TTC549 (cell line): ENCODE results near the gene REXO1.

Experiments
- FAIRE-seq: peaks from 2 replicates; lab custom pipeline; 2012; peaks lifted over from hg19 to GRCh38; lab: Jason Lieb, UNC

REXO1 gene

DNA sequence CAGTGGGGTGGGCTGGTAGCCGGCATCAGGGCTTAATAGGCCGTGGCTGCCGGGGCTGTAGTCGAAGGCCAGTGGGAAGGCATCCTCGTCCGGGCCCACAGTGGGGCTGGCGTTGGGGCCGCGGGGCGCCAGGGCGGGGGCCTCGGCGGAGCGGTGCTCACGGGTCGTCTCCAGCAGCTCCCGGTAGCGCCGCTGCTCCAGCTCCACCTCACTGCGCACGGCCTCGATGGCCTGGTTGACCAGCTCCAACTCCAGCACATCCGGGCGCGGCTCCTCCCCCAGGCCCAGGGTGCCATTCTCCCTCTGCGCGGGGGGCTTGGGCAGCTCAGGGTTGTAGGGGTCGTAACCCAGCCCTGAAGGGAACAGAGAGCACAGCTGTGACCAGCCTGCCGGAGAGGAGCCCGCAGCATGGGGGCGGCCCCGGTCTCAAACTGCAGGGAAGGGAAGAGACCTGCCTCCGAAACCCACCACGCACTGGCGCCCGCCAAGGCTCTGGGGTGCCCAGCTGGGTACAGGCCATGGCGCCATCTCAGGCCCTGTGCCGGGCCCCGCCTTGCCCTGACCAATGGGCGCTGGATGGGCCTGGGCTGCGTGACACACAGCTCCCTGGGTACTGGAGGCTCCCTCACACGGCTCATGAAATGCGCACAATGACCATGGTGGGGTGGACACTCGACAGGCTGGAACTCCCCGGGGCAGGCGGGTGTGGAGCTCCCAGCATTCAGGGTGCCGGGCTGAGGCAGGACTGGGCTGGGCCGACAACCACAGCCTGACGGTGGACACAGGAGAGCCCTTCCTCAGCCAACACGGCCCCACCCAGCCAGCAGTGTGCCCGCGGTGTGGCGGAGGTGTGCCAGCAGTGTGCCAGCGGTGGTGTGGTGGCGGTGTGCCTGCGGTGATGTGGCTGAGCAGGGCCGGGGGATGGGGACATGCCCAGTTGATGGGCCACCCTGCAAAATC is 19.7 kb downstream of the REXO1 start:
- no peak for FAIRE-seq

DNA sequence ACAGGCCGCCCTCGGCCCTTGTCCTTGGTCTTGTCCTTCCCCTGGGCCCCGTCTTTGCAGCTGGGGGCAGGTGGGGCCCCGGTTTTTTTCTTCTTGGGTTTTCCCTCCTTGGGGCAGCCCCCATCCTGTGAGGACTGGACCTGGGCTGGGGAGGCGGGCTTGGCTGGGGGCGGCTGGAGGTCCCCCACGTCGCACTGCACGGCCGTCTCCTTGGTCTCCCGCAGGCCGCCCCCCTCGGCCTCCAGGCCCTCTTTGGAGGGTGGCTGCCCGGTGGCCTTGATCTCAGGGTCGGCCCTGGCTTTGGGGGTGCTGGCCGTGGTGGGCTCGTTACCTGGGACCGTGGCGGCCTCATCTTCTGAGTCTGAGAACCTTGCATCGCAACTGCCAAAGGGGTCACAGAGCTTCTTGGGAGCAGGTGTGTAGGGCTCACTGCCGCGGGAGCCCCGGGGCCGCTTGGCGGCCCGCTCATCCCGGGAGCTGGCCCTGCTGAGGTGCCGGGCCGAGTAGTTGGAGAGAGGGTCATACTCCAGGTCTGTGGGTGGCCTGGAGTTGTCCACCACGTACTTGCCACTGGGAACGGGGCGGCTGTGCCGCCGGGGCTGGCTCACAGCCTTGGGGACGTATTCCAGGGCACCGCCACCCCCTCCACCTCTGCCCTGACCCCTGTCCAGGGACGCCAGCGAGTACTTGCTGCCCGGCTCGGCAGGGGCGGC is 20.6 kb downstream of the REXO1 start:
- FAIRE-seq = no peak

DNA sequence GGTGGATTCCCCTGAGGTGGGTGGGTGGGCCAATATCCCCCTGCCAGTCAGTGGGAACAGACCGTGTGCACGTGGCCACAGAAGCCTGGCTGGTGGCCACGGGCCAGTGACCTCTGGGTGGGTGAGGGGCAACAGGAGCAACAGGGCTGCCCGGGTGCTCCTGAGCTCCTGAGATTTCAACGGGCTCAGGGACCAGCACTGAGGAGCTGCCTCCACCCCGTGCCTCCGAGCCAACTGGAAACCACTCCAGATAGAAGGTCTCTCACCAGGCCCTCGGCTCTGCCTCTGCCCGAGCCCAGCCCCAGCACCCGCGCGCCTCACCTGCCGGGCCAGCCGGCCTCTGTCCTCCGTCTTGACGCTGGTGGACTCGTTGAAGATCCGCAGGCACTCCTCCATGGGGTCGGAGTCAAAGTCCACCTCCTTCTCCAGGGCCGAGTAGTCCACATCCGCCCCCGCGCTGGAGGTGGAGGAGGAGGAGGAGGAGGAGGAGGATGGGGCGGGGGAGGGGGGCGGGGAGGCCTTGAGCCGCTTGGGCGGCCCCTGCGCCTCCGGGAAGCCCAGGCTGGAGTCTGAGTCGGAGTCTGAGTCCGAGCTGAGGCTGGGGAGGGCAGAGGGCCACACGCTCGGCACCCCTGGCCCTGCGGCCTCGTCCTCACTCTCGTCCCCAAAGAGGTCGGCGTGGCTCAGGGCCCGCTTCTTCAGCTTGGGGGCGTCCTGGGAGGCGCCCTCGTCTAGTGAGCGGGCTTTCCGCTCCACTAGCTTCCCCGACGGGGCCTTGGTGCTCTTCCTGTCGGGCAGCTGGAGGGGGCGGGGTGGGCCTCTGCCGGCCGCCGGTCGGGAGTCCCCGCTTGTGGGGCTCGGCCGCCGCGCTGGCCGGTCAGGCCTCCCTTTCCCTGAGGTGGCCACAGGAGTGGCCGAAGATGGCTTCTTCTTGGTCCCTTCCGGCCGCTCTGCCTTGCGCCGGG is 21.4 kb downstream of the REXO1 start:
- no peak for FAIRE-seq

DNA sequence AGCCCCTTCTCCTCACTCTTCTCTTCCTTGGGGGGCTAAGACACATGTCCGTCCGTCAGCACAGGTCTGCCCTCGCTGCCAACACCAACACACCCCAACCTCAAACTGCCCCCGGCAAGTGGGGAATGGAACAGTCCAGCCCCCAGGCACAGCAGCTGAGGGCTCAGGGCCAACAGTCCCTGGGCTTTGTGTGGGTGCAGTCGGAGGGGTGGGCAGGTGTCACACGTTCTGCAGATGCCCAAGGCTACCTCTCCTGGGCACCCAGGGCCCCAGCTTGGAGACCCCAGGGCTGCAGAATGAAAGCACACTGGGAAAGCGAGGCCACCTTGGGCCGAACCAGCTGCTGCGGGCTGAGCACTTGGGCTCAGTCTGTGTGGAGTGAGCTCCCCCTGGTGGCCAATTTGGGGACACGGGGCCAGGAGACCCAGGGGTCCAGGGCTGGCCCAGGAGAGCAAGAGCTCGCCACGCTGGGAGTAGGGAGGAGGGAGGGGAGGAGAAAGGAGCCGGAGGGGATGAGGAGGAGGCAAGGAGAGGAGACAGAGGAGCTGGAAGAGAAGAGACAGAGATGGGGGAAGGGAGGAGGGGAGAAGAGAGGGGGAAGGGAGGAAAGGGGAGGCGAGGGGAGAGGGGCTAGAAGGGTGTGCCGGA is 22.2 kb downstream of the REXO1 start:
- no peak for FAIRE-seq

DNA sequence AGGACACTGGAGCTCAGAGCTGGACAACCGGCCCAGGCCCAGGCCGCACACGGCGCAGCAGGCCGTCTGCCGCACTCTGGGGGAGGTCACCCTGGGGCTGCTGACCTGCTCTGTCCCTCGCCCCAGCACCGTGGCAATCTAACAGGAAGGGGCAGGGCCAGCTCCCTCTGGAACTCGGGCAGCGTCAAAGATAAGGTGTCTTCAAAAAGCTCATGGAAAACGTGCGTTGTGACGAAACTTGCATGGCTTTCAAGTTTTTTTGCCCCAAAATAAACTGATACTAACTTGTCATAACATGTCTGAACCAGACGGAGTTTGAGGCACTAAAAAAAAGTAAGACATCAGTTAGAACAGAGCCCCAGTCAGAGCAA is 24.0 kb downstream of the REXO1 start:
- no peak for FAIRE-seq

DNA sequence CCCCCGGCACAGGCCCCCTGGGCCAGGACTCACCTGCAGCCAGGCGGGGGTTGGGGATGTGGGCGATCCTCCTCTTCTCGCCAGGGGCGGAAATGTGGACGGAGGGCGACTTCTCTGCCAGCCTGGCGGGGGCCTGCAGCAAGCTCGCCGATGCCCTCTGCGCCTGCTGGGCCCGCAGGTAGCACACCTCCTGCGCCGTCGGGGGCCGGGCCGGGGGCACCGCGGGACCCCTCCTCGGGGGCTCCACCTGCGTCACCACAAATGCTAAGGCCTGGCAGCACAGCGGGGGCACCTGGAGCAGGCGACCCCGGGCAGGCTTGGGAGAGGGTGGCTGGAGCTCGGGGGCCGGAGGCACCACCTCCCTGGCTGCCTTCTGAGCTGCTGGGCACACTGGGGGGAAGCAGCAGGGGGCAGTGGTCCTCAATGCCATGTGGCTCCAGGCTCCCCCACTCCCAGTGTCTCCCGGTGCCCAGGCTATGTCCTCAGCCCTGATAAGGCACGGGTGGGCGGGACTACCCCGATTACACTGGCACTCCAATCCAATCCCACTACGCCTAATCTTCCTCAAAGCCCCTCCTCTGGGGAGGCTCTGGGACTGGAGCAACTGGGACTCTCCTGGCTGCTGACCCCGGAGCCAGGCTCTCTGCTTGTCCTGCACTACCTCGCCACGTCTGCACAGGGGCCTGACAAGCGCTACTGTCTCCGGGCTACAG is 24.6 kb downstream of the REXO1 start:
- FAIRE-seq = no peak

DNA sequence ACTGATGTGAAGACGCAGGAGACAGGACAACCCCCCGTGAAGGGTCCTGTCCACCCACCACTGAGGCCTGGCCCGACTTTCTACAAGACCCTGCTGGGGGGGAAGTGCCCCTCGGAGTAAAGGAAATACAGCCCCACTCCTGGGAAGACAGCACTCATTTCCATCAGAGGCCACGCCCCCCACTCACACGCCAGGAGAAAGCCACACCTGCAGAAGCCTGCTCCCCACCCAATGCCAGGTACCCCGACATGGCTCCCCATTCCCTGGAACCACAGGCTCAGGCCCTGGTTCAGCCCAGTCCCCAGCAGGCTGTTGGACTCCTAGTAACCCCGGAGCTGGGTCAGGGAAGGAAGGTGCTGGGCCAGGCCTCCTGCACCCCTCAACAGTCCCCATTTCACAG is 25.3 kb downstream of the REXO1 start:
- FAIRE-seq = no peak

DNA sequence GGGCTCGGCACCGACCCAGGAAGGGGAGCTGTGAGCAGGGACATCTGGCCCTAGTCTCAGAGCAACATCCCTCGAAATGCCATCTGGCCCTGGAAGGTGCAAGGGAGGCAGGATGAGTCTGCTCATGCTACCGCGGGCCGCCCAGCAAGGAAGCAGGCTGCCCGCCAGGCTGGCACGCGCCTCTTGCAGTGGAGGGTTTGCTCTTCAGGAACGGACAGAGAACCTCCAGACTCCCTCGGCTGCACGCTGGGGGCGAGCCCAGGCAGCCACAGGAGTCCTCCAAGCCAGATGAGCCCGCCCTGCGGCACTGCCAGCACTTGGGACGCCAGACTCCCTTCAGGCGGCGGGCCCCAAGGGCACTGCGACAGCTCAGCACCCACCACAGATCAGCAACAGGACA is 26.1 kb downstream of the REXO1 start:
- FAIRE-seq = no peak

DNA sequence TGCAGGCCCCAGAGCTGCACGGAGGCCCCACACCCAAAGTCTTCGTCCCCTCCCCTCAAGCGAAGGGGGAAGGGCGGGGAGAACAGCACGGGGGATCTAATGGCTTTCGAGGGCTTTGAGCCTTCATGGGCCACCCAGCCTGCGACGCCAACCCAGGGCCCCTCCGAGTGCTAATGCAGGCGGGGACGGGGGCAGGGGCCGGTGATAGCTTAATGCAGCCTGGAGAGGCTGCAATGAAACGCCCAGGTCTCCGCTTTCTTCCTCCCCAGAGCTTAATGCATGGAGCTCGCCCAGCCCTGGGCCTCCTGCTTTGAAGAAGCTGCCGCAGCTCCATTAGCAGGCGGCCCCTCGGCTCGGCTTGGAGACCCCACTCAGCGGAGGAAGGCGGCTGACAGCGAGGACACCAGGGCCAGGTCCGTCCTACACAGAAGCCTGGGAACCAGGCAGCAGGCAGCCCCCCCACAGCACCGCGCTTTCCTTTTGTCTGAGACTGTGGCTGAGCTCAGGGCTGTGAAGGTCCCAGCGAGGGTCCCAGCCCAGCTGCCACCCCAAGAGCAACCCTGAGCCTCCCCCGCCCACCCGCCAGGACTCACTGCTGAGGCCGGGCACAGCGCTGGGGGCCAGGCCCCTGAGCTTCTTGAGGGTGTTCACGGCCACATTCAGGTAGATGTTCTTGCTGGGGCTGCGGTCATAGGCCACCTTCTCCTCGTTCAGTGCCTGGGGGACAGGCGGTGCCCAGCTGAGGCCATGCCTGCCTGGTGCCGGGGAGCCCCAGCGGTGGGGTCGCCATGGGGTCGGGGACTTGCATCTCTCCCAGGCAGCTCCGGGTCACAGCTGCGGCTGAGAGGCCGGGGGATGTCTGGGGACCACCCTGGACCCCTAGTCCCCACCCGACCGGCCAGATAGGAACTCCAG is 28.7 kb downstream of the REXO1 start:
- FAIRE-seq = no peak

DNA sequence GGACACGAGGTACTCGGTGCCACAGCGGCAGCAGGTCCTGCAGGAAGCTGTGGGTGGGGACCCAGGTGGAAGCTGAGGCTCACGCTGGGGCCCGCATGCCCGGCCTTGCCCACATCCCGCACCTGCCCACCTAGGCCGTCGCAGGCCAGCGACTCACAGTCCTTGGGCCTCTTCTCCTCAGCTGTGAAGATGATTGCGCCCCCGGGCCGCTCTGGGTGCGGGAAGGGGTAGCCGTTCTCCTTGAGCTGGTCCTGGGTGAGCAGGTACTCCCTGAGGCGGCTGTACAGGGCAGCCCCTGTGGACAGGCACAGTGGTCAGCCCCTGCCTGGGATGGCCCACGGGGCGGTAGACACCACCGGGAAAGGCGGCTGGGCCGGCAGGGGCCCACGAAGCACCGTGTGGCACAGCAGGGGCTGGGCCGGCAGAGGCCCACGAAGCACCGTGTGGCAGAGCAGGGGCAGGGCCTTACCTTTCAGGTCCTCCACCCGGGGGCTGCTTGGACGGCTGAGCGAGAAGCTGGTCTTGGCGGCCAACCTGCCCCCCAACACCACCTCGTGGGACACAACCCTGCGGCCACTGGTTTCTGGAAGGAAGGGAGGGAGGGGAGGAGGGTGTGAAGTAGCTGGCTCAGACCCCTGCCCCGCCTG is 29.6 kb downstream of the REXO1 start:
- FAIRE-seq = no peak

DNA sequence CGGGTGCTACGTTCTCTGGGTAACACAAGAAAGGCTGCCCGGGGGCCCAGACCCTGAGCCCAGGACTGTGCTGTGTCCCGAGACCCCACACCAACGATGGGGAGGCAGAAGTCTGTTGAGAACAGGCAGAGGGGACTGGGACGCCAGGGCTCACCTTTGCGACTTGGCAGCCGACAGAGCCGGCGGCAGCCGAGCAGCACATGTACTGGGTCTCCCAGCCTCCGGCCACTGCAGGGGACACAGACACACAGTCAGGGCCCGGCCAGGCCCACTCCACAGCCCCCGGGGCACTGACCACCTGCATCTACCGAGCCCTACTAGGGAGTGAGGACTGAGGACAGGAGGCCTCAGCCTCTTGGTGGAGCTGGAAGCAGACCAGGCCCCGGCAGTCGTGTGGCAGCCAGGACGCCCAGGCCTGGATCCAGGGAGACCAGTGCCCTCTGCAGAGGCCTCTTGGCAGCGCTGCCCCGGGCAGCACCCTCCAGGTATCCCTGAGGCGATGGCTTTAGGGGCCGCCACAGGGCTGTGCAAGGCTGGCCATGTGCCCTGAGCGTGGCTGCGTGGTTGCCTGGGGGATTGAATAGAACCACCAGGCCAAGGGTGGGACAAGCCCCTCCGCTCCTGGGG is 30.6 kb downstream of the REXO1 start:
- FAIRE-seq = no peak

DNA sequence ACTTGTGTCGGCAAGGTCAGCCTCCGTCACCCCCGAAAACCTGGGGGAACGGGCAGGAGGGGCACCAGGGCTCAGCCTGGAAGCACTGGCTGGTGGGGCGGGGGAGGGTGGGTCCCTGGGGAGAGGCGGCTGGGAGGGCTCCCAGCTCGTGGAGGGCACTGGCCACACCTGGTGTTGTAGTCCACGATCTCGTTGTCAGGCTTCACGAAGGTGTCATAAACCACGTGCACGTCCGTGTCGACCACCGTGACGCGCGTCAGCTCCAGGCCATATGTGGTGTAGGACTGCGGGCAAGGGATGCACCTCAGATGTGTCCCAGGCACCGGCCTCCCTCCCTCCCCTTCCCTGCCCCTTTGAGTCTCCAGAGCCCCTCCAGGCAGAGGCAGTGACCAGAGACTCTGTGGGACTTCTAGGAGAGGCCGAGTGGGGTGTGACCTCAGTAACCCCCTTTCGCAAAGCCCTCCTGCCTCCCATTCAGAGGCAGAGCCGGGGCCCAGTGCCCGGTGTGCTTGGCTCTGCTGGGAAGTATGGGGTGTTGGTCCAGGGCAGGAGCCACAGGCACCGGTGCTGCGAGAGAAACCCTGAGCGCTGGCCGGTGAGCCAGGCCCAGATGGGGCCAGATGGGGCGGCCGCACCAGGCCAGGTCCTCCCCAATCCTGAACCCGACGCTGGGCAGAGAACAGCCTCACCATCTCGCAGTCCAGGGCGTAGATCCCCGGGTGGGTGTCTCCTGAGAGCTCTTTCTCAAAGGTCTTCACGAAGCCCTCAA is 31.6 kb downstream of the REXO1 start:
- FAIRE-seq = no peak

DNA sequence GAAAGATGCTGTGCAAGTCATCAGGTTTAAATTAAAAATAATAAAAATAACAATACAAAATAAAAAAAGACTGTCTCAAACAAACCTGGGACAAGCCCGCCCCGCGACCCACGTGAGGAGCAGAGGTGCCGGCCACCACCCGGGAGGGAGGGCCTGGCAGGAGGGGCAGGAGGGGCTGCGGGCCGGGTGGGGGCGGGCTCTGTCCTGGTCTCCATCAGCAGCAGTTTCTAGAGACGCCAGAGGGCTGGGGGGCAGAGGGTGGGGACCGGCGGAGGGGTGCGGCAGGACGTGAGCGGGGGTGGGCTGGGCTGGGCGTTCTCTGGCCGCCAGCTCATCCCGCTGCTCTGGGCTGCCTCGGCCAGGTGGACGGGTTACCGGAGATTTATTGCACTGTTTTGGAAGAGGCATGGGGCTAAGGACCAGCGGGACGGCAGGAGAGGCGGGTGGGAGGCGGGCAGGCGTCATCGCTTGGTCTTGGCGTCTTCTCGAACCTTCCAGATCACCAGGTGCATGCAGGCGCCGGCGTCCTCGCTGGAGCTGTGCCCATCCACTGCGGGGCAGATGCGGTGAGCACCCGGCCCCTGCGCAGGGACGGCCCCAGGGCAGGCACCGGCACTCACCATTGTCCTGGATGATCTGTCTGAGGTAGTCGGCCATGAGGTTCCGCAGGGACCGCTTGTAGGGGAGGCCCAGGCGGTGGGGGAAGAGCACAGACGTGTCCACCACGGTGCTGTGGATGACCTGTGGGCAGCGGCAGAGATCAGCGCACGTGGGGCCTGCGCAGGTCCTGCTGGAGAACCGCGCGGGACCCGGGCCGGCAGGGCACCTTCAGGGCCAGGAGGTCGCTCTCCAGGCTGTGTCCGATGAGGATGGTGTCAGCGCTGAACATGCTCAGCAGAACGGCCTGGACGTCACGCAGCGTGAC is 32.4 kb downstream of the REXO1 start:
- FAIRE-seq = no peak

DNA sequence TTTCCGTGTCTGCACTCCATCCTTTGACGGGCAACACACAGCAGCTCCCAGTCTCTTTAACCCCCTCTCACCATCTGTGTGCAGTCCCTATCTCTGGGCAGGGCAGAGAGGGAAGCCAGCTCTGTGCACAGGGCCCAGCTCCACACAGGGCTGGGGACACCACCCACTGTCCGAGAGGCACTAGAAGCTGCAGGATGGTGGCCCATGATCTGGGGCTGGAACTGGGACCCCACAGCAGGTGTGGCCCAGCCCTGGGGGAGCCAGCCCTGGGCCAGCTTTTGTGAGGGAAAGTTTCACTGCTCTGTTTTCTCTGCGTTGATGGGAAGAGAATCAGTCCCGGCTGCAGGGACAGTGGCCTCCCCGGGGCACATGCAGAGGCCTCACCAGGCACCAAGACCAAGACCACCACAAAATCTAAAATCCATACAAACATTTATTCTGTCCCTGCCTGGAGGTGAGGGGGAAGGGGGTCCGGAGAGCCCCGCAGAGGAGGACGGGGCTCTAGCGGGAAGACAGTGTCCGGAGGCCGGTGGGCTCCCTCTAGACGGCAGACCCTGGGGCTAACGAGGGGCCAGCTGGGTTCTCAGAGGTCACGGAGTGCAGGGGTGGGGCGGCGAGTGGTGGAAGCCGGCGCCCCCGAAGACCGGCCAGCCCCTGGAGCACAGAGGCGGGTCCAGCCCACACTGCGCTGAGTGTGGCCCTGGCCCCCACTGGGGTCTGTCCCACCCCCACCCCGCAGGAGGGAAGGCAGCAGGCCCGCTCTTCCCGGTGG is 33.3 kb downstream of the REXO1 start:
- no peak for FAIRE-seq

DNA sequence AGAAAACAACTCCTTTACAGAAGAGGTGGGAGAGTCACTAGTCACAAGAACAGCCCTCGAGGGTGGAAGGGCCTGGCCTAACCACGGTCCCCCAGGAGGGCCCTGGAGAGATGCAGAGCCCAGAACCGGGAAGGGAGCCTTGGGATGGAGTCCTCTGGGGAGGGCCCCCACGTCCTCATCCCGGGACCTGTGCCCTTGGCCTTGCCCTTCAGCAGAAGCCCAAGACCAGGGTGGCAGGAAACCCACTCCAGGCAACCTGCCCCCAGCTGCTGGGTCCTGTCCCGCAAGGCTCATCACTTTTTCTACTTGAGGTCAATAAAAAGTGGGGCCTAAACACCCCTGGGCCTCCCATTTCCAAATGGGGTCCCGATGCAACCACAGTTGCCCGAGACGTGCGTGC is 33.9 kb downstream of the REXO1 start:
- FAIRE-seq = no peak
